NCI-H345 treated with DMSO at 0.1 percent for 48 hours (cell line): ENCODE results near the gene RNF214.
A peak's percentile ranks its signal among the peaks of the same experiment; 100 is the strongest.

Experiments
- DNase-seq: peaks from one replicate; lab custom pipeline; 2025; ENCODE audit not compliant: unreplicated experiment; lab: John Stamatoyannopoulos, UW

Gene RNF214

GRCh38 chr11:117279711-117280376 is 47.4 kb downstream of the RNF214 start:
- no peak for DNase-seq

GRCh38 chr11:117281159-117281558 is 48.7 kb downstream of the RNF214 start:
- no peak for DNase-seq

GRCh38 chr11:117281869-117282268 is 49.4 kb downstream of the RNF214 start:
- no peak for DNase-seq

- no peak for DNase-seq
Observed at GRCh38 chr11:117282956-117283355, 50.5 kb downstream of the RNF214 start.

- DNase-seq: no peak
Observed at GRCh38 chr11:117284053-117284452, 51.6 kb downstream of the RNF214 start.

- no peak for DNase-seq
Observed at GRCh38 chr11:117286588-117286987, 54.1 kb downstream of the RNF214 start.

GRCh38 chr11:117287668-117288067 is 55.2 kb downstream of the RNF214 start:
- no peak for DNase-seq

- no peak for DNase-seq
Observed at GRCh38 chr11:117289795-117290194, 57.3 kb downstream of the RNF214 start.

GRCh38 chr11:117290809-117291396 is 58.4 kb downstream of the RNF214 start, which contains the start of gene BACE1-AS:
BACE1-AS (plus strand) TSS chr11:117291346.
- DNase-seq: no peak

GRCh38 chr11:117292616-117293015 is 60.1 kb downstream of the RNF214 start:
- no peak for DNase-seq

- no peak for DNase-seq
Observed at GRCh38 chr11:117295438-117296137, 63.1 kb downstream of the RNF214 start.

GRCh38 chr11:117296881-117297280 is 64.4 kb downstream of the RNF214 start:
- DNase-seq: no peak

- no peak for DNase-seq
Observed at GRCh38 chr11:117298195-117298594, 65.7 kb downstream of the RNF214 start.

- no peak for DNase-seq
Observed at GRCh38 chr11:117299351-117300282, 67.1 kb downstream of the RNF214 start.

GRCh38 chr11:117300283-117300663 is 67.8 kb downstream of the RNF214 start:
- no peak for DNase-seq

- DNase-seq: no peak
Observed at GRCh38 chr11:117300773-117301172, 68.3 kb downstream of the RNF214 start.

- DNase-seq: no peak
Observed at GRCh38 chr11:117302228-117302627, 69.8 kb downstream of the RNF214 start.

GRCh38 chr11:117303101-117303500 is 70.6 kb downstream of the RNF214 start:
- DNase-seq: peak; percentile 29

- no peak for DNase-seq
Observed at GRCh38 chr11:117303646-117304315, 71.3 kb downstream of the RNF214 start.

- DNase-seq: no peak
Observed at GRCh38 chr11:117305145-117305544, 72.7 kb downstream of the RNF214 start.

- no peak for DNase-seq
Observed at GRCh38 chr11:117309310-117309709, 76.8 kb downstream of the RNF214 start.
